HEK293 (cell line): Measurements from ENCODE around the gene GPALPP1.

Experiments used
- GLIS2 ChIP-seq: fragments of 450-650 bp; formaldehyde crosslinking; IDR thresholded peaks from 2 replicates; pipeline ENCODE4 v1.5.1; 2016; ENCODE audit warnings: missing biosample characterization, missing genetic modification characterization
- HOXC10 ChIP-seq: sonication (generic); formaldehyde crosslinking; IDR thresholded peaks from 2 replicates; pipeline ENCODE4 v1.8.1; 2023; ENCODE audit warnings: mild to moderate bottlenecking, missing genetic modification reagents
- MEIS1 ChIP-seq: sonication (generic); formaldehyde crosslinking; IDR thresholded peaks from 2 replicates; pipeline ENCODE4 v1.8.1; 2022; ENCODE audit warnings: missing genetic modification reagents, mild to moderate bottlenecking, borderline replicate concordance
- PRDM1 ChIP-seq: fragments of 450-650 bp; formaldehyde crosslinking; IDR thresholded peaks from 2 replicates; pipeline ENCODE4; 2016; ENCODE audit warnings: missing biosample characterization, missing genetic modification characterization
- SP2 ChIP-seq: fragments of 450-650 bp; formaldehyde crosslinking; IDR thresholded peaks from 2 replicates; pipeline ENCODE4 v1.5.1; 2016; ENCODE audit warnings: missing biosample characterization, missing genetic modification characterization
- SP7 ChIP-seq: fragments of 450-650 bp; formaldehyde crosslinking; IDR thresholded peaks from 2 replicates; pipeline ENCODE4 v1.5.1; 2016; ENCODE audit warnings: missing biosample characterization, missing genetic modification characterization
- YY2 ChIP-seq: fragments of 450-650 bp; formaldehyde crosslinking; IDR thresholded peaks from 2 replicates; pipeline ENCODE4 v1.5.1; 2016; ENCODE audit warnings: missing biosample characterization, missing genetic modification characterization
- ZBTB1 ChIP-seq: fragments of 450-650 bp; formaldehyde crosslinking; IDR thresholded peaks from 2 replicates; pipeline ENCODE4 v1.5.1; 2016; ENCODE audit warnings: missing biosample characterization, missing genetic modification characterization
- ZBTB48 ChIP-seq: fragments of 450-650 bp; formaldehyde crosslinking; IDR thresholded peaks from 2 replicates; pipeline ENCODE4 v1.5.1; 2016; ENCODE audit warnings: missing biosample characterization, missing genetic modification characterization
- ZFP69B ChIP-seq: fragments of 450-650 bp; formaldehyde crosslinking; IDR thresholded peaks from 2 replicates; pipeline ENCODE4 v1.5.1; 2016; ENCODE audit warnings: missing biosample characterization, missing genetic modification characterization
- ZNF169 ChIP-seq: fragments of 450-650 bp; formaldehyde crosslinking; IDR thresholded peaks from 2 replicates; pipeline ENCODE4 v1.5.1; 2016; ENCODE audit warnings: missing biosample characterization, missing genetic modification characterization
- ZNF2 ChIP-seq: fragments of 450-650 bp; formaldehyde crosslinking; IDR thresholded peaks from 2 replicates; pipeline ENCODE4 v1.5.1; 2016; ENCODE audit warnings: missing biosample characterization, missing genetic modification characterization
- ZNF23 ChIP-seq: fragments of 450-650 bp; formaldehyde crosslinking; IDR thresholded peaks from 2 replicates; pipeline ENCODE4 v1.5.1; 2016; ENCODE audit warnings: missing biosample characterization, missing genetic modification characterization, borderline replicate concordance
- ZNF350 ChIP-seq: fragments of 450-650 bp; formaldehyde crosslinking; IDR thresholded peaks from 2 replicates; pipeline ENCODE4 v1.5.0; 2017; ENCODE audit warnings: missing biosample characterization, mild to moderate bottlenecking, missing genetic modification characterization
- ZNF473 ChIP-seq: fragments of 450-650 bp; formaldehyde crosslinking; IDR thresholded peaks from 2 replicates; pipeline ENCODE4 v1.5.1; 2017; ENCODE audit warnings: missing biosample characterization, missing genetic modification characterization
- ZNF544 ChIP-seq: fragments of 450-650 bp; formaldehyde crosslinking; IDR thresholded peaks from 2 replicates; pipeline ENCODE4 v1.5.0; 2017; ENCODE audit warnings: missing biosample characterization, missing genetic modification characterization
- ZNF548 ChIP-seq: fragments of 450-650 bp; formaldehyde crosslinking; IDR thresholded peaks from 2 replicates; pipeline ENCODE4 v1.5.1; 2016; ENCODE audit warnings: missing biosample characterization, missing genetic modification characterization
- ZNF555 ChIP-seq: fragments of 450-650 bp; formaldehyde crosslinking; conservative IDR thresholded peaks from 2 replicates; pipeline ENCODE4 v1.5.1; 2017; ENCODE audit warnings: missing biosample characterization, mild to moderate bottlenecking, missing genetic modification characterization, inconsistent platforms
- ZNF561 ChIP-seq: fragments of 450-650 bp; IDR thresholded peaks from 2 replicates; pipeline ENCODE4 v1.5.1; 2018; ENCODE audit warnings: missing biosample characterization, missing genetic modification characterization, borderline replicate concordance
- ZNF785 ChIP-seq: fragments of 450-650 bp; formaldehyde crosslinking; IDR thresholded peaks from 2 replicates; pipeline ENCODE4 v1.5.1; 2016; ENCODE audit warnings: missing biosample characterization, missing genetic modification characterization
- ZNF792 ChIP-seq: fragments of 450-650 bp; formaldehyde crosslinking; IDR thresholded peaks from 2 replicates; pipeline ENCODE4 v1.5.1; 2016; ENCODE audit warnings: missing biosample characterization, missing genetic modification characterization
- ZNF830 ChIP-seq: fragments of 450-650 bp; IDR thresholded peaks from 2 replicates; pipeline ENCODE4 v1.5.0; 2018; ENCODE audit warnings: missing biosample characterization, missing genetic modification characterization, low read depth, mild to moderate bottlenecking, moderate library complexity
- ZNF843 ChIP-seq: fragments of 450-650 bp; formaldehyde crosslinking; IDR thresholded peaks from 2 replicates; pipeline ENCODE4 v1.5.1; 2016; ENCODE audit warnings: missing biosample characterization, missing genetic modification characterization
- TF ChIP-seq, protein P1 (sequence below): fragments of 450-650 bp; formaldehyde crosslinking; IDR thresholded peaks from 2 replicates; pipeline ENCODE4 v1.5.1; 2017; ENCODE audit warnings: missing biosample characterization, mild to moderate bottlenecking, missing genetic modification characterization, moderate library complexity
- TF ChIP-seq, protein P2 (sequence below): fragments of 450-650 bp; formaldehyde crosslinking; IDR thresholded peaks from 2 replicates; pipeline ENCODE4 v1.5.1; 2017; ENCODE audit warnings: missing biosample characterization, missing genetic modification characterization
- TF ChIP-seq, protein P3 (sequence below): fragments of 450-650 bp; IDR thresholded peaks from 2 replicates; pipeline ENCODE4 v1.5.1; 2018; ENCODE audit warnings: missing biosample characterization, missing genetic modification characterization
- TF ChIP-seq, protein P4 (sequence below): fragments of 450-650 bp; formaldehyde crosslinking; IDR thresholded peaks from 2 replicates; pipeline ENCODE4 v1.5.1; 2016; ENCODE audit warnings: missing biosample characterization, missing genetic modification characterization, low read depth
- TF ChIP-seq, protein P5 (sequence below): sonication (generic); formaldehyde crosslinking; IDR thresholded peaks from 2 replicates; pipeline ENCODE4 v1.8.1; 2022; ENCODE audit warnings: mild to moderate bottlenecking, moderate library complexity, missing genetic modification reagents
- TF ChIP-seq, protein P6 (sequence below): fragments of 450-650 bp; formaldehyde crosslinking; IDR thresholded peaks from 2 replicates; pipeline ENCODE4 v1.5.1; 2016; ENCODE audit warnings: missing biosample characterization, missing genetic modification characterization
- TF ChIP-seq, protein P7 (sequence below): fragments of 450-650 bp; IDR thresholded peaks from 2 replicates; pipeline ENCODE4 v1.5.1; 2018; ENCODE audit warnings: missing biosample characterization, mild to moderate bottlenecking, missing genetic modification characterization

GPALPP1 gene

DNA sequence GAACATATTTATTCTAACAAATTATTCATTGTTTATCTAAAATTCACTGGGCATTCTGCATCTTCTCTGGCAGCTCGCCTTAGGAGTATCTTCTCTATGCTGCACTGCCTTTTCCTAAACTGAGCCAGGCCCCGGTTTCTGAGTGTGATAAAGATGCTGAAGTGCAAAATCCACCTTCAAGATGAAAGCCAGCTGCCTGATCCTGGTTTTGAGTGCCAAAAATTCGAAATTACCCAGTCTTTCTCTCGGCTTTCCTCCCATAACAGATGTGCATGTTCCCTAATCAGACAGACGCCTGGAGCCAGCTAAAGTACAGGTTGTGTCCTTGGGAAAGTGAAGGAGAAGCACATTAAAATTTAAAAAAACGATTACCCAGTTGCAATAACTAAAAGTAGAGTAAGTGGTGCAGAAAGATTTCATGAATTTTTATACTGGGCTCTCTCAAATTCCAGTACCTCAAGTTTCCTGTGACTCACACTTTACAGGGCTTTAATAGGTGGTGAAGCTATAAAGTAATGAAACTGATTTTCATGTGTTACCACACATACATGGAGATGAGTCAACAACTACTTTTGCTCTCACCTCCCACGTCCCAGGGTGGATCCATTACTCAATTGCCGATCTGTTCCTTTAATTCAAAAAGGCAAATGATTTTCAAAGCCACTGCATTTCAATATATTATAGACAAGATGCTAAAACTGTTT lies 66.0 kb downstream of the GPALPP1 start (continued):
- TF ChIP-seq ZFP69B (no peak), ZNF23 (tag by site-specific recombination) (no peak), SP7 (tag by site-specific recombination) (peak; percentile 47), ZNF561 (tag by site-specific recombination) (no peak), ZNF544 (tag by site-specific recombination) (no peak), PRDM1 (tag by site-specific recombination) (peak; percentile 67), ZNF830 (no peak), ZNF843 (no peak), ZNF473 (tag by site-specific recombination) (no peak), ZBTB48 (tag by site-specific recombination) (no peak), GLIS2 (tag by site-specific recombination) (peak; percentile 40; the same call in 1 of the 2 replicates), ZNF350 (tag by site-specific recombination) (no peak), ZNF2 (tag by site-specific recombination) (no peak), HOXC10 (no peak), YY2 (tag by site-specific recombination) (no peak), ZBTB1 (tag by site-specific recombination) (no peak), SP2 (tag by site-specific recombination) (no peak), ZNF785 (tag by site-specific recombination) (no peak), MEIS1 (no peak), ZNF792 (tag by site-specific recombination) (no peak), ZNF548 (tag by site-specific recombination) (no peak), ZNF169 (tag by site-specific recombination) (no peak), ZNF555 (tag by site-specific recombination) (no peak)
- TF ChIP-seq, protein P1, sequence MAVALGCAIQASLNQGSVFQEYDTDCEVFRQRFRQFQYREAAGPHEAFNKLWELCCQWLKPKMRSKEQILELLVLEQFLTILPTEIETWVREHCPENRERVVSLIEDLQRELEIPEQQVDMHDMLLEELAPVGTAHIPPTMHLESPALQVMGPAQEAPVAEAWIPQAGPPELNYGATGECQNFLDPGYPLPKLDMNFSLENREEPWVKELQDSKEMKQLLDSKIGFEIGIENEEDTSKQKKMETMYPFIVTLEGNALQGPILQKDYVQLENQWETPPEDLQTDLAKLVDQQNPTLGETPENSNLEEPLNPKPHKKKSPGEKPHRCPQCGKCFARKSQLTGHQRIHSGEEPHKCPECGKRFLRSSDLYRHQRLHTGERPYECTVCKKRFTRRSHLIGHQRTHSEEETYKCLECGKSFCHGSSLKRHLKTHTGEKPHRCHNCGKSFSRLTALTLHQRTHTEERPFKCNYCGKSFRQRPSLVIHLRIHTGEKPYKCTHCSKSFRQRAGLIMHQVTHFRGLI, result no peak
- TF ChIP-seq, protein P2, sequence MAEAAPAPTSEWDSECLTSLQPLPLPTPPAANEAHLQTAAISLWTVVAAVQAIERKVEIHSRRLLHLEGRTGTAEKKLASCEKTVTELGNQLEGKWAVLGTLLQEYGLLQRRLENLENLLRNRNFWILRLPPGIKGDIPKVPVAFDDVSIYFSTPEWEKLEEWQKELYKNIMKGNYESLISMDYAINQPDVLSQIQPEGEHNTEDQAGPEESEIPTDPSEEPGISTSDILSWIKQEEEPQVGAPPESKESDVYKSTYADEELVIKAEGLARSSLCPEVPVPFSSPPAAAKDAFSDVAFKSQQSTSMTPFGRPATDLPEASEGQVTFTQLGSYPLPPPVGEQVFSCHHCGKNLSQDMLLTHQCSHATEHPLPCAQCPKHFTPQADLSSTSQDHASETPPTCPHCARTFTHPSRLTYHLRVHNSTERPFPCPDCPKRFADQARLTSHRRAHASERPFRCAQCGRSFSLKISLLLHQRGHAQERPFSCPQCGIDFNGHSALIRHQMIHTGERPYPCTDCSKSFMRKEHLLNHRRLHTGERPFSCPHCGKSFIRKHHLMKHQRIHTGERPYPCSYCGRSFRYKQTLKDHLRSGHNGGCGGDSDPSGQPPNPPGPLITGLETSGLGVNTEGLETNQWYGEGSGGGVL (tag by site-specific recombination), result no peak
- TF ChIP-seq, protein P3, sequence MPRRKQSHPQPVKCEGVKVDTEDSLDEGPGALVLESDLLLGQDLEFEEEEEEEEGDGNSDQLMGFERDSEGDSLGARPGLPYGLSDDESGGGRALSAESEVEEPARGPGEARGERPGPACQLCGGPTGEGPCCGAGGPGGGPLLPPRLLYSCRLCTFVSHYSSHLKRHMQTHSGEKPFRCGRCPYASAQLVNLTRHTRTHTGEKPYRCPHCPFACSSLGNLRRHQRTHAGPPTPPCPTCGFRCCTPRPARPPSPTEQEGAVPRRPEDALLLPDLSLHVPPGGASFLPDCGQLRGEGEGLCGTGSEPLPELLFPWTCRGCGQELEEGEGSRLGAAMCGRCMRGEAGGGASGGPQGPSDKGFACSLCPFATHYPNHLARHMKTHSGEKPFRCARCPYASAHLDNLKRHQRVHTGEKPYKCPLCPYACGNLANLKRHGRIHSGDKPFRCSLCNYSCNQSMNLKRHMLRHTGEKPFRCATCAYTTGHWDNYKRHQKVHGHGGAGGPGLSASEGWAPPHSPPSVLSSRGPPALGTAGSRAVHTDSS (tag by site-specific recombination), result no peak
- TF ChIP-seq, protein P4, sequence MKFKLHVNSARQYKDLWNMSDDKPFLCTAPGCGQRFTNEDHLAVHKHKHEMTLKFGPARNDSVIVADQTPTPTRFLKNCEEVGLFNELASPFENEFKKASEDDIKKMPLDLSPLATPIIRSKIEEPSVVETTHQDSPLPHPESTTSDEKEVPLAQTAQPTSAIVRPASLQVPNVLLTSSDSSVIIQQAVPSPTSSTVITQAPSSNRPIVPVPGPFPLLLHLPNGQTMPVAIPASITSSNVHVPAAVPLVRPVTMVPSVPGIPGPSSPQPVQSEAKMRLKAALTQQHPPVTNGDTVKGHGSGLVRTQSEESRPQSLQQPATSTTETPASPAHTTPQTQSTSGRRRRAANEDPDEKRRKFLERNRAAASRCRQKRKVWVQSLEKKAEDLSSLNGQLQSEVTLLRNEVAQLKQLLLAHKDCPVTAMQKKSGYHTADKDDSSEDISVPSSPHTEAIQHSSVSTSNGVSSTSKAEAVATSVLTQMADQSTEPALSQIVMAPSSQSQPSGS, result no peak
- TF ChIP-seq, protein P5, sequence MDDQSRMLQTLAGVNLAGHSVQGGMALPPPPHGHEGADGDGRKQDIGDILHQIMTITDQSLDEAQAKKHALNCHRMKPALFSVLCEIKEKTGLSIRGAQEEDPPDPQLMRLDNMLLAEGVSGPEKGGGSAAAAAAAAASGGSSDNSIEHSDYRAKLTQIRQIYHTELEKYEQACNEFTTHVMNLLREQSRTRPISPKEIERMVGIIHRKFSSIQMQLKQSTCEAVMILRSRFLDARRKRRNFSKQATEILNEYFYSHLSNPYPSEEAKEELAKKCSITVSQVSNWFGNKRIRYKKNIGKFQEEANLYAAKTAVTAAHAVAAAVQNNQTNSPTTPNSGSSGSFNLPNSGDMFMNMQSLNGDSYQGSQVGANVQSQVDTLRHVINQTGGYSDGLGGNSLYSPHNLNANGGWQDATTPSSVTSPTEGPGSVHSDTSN (CRISPR knock-in tag), result no peak
- TF ChIP-seq, protein P6, sequence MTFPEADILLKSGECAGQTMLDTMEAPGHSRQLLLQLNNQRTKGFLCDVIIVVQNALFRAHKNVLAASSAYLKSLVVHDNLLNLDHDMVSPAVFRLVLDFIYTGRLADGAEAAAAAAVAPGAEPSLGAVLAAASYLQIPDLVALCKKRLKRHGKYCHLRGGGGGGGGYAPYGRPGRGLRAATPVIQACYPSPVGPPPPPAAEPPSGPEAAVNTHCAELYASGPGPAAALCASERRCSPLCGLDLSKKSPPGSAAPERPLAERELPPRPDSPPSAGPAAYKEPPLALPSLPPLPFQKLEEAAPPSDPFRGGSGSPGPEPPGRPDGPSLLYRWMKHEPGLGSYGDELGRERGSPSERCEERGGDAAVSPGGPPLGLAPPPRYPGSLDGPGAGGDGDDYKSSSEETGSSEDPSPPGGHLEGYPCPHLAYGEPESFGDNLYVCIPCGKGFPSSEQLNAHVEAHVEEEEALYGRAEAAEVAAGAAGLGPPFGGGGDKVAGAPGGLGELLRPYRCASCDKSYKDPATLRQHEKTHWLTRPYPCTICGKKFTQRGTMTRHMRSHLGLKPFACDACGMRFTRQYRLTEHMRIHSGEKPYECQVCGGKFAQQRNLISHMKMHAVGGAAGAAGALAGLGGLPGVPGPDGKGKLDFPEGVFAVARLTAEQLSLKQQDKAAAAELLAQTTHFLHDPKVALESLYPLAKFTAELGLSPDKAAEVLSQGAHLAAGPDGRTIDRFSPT (tag by site-specific recombination), result peak; percentile 73
- TF ChIP-seq, protein P7, sequence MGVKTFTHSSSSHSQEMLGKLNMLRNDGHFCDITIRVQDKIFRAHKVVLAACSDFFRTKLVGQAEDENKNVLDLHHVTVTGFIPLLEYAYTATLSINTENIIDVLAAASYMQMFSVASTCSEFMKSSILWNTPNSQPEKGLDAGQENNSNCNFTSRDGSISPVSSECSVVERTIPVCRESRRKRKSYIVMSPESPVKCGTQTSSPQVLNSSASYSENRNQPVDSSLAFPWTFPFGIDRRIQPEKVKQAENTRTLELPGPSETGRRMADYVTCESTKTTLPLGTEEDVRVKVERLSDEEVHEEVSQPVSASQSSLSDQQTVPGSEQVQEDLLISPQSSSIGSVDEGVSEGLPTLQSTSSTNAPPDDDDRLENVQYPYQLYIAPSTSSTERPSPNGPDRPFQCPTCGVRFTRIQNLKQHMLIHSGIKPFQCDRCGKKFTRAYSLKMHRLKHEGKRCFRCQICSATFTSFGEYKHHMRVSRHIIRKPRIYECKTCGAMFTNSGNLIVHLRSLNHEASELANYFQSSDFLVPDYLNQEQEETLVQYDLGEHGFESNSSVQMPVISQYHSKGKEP, result no peak
